Measurements from ENCODE around the gene BRD3.

BRD3 gene

DNA sequence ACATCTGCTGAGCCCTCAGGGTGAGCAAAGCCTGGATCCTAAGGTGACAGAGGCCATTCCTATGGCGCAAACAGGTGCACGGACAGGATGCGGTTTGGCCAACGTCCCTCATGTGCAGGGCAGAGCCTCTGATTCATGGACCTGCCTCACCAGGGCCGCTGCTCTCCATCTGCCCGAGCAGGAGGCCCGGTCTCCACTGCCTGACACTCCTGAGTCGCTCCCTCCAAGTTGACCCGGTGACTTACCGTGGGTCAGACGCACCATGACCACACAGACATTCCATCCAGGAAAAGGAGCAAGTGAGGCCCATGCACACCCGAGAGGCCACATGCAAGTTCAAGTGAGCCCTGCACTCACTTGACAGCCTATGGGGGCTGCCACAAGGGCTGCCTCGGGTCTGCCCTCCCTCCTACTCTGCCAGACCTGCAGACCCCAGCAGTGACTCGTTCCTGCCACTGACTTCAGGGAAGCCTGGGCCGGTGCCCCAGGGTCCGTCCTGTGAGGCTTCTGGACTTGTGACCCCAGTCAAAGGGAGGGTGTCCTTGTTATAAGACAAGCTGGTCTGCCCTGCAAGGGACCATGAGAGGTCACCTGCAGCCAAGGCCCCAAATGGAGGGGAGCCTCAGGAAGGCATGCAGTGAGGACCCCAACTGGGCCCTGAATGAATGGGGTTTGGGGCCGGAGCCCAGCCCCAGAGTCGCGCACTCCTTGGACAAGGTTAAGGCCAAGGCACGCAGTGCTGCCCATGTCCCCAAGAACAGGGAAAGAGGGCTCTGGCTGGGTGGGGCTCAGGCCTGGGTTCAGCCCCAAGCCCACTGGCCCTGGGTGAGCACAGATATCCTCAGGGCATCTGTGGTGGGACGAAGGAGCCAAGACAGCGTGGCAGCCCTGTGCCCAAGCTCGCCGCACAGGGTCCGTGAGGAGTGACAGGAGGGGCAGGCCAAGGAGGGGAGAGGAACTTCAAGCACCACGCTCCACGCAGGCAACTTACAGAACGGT, 32.5 kb downstream of the BRD3 start:
- no peak for DNase-seq

DNA sequence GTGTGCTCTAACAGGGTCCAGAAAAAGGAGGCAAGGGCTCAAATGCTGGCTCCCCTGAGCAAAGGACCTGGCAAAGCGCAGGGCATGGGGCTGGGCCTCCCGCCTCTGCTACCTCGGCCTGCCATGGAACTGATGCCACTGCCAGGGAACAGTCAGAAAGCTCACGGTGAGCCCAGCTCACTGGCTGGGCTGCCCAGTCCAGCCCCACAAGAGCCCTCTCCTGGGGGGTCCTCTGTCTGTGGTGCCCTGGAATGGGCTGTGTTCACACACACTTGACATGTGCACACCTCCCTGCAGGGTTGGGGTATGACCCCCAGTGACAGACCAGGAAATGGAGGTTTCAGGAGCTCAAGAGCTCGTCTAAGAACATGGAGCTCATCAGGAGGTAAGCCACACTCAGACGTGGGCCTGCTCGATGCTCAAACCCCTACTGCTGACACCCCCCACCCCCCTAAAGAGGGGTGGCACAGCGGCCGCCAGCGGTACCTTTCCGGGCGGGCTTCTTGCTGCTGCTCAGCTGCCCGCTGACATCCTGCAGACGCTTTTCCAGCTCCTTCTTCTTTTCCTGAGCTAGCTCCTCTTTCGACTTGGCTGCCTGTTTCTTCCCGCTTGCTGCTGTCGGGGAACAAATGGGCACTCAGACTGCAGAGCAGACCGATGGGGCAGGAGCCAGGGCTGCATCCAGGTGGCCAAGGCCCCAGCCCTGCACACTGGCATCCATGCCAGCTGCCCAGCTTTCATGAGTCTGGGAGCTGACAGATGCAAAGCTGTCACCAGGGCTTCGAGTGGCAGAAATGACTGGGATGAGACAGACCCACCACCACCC, 33.4 kb downstream of the BRD3 start:
- no peak for DNase-seq

DNA sequence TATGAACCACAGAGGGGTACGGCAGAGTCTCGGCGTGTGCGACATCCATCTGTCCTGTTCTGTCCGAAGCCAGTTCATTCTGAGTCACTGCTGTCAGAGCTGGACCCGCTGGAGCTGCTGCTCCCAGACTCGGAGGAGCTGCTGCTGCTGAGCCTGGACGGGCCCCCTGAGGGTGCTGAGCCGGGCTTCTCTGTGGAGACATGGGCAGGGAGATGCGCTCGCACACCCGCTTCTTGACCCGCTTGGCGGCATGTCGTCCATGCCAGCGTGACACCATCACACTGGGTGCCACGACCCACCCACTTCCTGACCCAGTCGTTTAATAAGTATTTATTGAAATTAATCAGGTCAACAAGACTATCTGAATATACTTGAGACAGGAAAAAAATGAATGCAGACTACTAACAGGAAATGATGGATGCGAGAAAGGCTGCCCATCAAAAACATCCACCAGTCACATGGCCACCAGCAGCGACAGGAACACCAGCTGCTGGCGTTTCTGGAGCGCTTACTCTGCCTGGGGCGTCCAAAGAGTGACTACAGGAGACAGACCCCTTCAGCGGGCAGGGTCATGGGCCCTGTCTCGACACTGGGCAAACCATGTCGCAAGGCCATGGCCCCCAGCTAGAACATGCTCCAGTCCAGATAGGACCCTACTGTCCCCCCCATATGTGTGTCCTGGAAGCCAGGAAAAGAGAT, 34.2 kb downstream of the BRD3 start:
- DNase-seq = no peak

DNA sequence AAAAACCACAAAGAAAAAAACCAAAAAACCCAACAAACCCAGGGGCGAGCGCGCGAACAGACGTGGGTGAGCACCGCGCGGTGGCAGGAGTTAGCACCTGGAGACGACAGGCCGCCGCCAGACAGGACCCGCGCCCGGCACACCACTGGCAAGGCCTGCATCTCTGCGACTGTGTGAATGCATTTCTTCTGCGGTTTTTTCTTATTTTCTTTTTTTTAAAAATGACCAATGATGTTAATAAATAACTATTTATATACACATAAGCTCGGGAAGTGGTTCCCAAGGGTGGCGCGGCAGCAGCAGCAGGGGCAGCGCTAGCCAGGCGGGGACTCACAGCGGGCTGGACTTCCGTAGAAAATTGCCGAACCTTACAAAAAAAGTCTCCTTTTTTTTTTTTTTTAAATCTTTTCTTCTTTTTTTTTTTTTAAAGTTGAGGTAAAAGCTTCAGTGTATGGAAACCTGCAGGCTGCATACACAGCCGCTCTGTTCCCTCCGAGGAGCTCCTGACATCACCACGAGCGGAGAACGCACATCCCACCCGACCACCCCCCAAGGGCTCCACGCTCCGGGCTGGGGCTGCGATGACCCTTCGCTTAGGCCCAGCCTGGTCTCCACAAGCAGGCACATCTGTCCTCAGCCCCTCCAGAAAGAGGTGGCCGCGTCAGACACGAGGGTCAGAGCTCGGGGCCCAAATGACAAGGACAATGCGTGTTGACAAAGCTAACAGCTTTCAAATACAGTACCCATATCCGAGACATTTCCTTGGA, 35.2 kb downstream of the BRD3 start:
- DNase-seq = no peak

DNA sequence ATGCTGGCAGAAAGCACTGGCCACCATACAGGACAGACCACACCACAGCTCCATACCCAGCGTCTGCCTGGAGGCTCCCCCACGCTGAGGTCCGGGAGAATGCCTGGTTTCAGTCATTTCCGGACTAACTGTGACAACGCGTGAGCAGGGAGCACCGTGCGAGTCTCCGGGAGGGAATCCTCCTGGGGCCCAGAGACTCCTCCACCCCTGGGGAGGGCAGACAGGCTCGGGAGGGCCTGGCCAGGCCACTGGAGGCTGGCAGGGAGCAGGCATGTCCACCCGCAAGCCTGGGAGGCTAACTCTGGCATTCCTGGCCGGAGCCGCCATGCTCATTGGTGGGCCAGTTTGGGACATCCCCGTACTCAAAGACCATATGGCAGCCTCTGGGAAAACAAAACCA, 36.0 kb downstream of the BRD3 start:
- no peak for DNase-seq

DNA sequence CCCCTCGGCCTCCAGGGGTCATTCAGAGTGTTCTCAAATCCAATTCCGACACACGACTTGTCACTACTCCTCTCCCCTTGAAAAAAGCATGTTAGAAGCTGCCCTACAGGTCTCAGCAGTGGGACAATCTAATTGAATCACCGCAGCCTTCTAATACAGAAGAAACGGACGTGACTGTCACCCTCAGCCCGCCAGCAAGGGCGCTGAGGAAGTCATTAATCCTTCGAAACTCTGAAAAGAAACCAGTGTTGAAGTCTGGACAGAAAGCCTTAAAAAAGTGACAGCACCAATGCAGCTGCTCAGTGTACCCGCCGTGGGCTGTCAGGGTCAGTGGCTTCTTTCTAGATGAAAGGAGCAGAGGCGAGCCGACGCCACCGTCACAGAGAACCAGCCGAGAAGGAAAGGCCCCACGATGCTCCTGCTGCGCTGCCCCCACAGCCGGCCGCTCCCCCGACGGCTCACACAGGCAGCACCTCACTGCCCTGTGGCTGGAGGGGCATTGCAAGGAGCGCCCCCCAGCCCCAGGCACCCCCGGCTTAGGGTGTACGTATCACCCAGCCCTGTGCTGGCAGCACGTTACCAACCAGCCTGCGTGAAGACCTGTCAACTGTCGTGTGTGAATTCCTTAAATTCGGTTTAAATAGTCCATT, 36.9 kb downstream of the BRD3 start:
- no peak for DNase-seq

DNA sequence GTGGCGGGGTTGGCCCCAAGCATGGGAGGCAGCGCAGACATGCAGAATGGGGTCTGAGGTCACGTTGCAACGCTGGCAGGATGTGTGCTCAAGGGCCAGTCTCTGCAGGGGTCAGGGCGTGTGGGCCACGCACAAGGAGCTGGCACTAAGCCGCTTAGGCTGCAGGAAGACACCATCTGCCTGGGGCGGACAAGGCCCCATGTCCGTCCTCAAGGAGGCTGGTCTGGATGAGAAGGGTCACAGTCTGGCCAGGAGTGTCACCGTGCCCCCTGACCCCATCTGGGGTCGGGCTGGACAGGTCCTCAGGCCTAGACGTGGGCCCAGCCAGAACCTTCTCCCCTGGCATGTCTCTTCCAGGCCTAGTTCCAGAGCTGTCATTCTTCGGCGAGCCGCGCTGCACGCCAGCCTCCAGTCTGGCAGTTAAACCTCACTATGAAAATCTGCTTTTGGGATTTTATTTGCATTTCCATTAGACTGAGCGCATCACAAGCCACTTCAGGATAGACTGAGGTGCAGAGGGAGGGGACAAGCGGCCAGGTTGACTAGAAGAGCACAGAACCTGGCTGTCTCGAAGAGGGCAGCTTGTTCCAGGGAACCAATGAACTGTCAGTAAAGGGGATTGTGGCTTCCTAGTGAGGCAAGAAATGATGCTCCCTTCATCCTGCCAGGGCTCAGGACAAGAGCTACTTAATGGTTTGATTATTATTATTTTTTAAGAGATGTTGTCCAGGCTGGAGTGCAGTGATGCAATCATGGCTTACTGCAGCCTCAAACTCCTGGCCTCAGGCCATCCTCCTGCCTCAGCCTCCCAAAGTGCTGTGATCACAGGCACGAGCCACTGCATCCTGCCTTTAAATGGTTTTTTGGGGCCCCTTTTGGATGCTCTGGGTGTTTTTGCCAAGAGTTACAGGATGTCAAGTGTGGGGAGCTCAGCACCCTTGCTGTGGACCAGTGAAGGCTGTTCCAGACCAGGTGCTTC, 38.3 kb downstream of the BRD3 start:
- DNase-seq = no peak

DNA sequence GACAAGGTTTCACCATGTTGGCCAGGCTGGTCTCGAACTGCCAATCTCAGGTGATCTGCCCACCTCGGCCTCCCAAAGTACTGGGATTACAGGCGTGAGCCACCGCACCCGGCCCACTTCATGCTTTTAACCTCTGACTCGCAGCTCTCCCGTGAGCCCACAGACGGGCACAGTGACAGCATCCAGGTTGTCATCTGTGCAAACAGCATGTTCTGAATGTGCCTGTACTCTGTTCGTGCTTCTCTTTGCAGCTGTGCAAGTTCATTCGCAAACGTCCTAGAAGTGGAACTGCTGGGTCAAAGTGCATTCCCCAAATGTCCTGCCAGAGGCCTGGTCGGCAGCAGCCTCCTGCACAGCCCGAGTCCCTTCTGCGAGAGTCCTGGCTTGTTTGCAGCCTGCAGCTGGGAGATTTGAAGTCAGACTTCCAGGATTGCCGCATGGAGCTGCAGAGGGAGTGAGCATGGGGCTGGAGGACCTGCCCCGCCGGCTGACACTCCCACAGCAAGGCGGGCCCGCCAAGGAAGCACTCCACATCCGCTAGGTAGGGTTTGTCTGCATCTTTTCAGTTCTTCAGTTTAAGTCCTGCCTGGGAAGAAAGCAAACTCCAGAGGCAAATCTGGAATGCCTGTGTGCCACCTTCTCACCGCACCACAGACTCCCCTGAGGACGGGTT, 39.1 kb downstream of the BRD3 start:
- no peak for DNase-seq

DNA sequence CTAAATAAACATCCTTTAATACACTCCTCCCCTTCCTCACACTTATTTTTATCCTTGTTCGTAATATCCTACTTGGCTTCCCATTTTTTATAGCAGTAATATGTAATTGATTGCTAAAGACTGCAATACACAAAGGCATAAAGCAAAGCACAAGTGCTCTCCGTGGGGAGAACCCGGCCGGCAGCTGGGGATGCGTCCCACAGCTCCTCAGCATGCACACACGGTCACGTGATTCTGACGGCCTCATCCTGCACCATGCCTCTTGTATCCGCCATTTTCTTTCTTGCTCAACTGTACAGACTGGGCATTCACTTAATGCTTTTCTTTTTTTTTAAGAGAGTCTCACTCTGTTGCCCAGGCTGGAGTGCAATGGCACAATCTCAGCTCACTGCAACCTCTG, 39.8 kb downstream of the BRD3 start:
- DNase-seq = no peak

DNA sequence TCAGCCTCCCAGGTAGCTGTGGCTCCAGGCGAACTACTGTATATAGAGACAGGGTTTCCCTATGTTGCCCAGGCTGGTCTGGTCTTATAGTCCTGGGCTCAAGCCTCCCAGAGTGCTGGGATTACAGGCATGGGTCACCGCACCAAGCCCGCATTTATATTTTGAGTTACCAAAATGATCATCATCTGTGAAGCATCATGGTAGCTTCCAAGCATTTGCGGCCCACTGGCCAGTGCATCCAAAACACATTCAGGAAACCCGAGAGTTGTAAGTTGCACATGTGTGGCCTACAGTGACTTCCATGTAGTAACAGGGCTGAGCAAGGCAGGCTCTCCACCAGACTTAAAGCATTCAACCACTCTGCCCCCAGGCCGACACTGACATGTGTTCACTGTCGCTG, 40.3 kb downstream of the BRD3 start:
- DNase-seq = no peak

DNA sequence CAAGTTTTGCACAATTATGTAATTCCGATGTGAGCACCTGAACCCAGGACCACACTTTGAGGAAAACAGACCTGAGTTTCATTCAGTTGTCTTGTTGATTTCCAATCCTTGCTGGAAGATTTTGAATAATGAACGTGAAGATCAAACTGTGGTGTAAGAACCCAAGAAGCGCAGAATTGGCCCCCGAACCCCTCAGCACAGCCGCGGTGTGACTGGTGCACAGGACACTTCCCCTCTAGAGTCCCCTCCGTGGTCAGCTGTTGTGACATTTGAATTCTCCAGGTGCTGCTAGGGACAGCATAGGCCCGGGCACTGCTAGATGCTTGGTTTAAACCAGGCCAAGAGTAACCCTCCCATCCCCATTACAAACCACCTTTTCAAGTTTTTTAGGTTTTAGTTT, 40.8 kb downstream of the BRD3 start:
- no peak for DNase-seq

DNA sequence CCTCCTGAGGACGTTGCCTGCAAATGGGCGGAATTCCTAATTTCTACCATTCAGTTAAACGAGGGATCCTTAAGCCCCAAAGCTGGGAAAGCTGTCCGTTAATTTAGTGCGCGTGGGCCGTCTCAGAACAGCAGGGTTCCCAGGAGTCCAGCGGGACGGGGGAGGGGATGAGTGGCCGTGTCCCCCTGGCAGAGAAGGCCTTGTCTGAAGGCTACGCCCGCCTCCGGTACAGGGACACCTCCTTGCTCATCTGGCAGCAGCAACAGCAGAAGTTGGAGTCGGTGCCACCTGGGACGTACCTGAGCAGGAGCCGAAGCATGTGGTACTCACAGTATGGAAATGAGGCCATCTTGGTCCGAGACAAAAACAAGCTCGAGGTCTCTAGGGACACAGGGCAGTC, 41.2 kb downstream of the BRD3 start:
- DNase-seq = no peak

DNA sequence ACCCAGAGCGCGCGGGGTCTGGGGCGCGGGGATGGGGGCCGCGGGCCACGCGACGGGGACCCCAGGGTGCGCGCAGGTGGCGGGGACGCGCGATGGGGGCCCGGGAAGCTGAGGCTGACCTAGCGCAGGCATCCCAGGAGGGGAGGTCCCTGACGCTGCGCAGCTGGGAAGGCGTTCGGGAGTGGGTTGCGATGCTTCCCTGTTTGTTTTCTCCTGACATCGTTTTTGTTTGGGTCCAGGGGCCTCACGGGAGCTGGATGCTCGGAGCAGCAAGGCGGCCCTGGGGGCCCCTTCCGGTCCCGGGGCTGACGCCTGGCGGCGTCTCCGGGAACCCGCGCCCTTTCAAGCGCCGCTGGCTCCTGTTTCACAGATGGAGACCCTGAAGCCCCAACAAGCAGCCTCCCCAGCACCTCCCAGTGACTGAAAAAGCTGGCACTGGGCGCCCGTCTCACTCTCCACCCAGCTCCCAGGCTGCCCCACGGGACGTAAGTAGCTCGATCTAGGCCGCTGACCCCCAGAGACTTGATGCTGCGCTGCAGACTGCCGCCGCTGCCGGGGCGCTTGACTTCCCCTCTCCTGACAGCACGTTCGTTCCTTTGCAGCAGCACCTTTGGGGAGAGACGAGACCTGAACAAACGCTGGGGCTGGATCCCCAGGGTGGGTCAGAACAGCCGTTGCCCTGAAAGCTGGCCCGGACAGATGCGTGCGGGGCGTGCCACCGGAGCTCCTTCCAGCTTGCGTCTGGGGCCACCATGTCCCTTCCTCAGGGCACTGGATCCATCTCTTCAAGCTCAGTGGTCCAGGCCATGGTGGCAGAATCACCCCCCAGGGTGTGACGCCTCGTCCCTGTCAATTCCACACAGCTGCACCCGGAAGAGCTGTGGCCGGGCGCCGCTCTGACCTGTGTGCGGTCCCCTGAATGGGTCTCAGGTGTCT, 42.0 kb downstream of the BRD3 start:
- DNase-seq = peak; percentile 13

DNA sequence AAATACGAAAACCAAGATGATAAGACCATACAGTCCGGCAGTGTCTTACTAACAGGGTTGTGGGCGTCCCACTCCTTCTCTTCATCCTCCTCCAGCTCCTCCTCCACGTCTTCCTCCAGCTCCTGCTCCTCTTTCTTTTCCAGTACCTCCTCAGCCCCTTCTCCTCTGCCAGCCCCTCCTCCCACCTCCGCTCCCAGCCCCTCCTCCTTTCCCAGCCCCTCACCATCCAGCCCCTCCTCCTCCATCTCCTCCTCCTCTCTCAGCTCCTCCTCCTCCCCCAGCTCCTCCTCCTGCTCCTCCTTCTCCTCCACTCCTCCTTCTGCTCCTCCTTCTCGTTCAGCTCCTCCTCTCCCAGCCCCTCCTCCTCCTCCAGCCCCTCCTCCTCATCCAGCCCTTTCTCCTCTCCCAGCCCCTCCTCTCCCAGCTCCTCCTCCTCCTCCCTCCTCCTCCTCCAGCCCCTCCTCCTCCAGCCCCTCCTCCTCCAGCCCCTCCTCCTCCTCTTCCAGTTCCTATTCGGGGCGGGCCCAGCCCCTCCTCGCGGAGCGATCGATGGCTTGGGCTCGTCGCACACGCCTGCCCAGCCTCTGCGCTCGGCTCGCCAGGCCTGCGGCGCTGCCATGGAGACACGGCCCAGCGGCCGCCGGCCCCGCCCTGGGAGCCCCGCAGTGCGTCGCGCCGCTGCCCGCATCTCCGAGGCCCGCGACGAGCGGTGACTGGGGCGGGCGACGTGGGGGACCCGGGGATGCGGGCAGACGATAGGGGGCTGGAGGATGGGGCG, 42.8 kb downstream of the BRD3 start, which contains the start of gene BRD3OS:
Gene BRD3OS (plus strand): TSS at position 654 of the 778 bp plus-strand sequence. CDS start 1,267 bp downstream, outside the sequence.
- DNase-seq = peak; percentile 93

DNA sequence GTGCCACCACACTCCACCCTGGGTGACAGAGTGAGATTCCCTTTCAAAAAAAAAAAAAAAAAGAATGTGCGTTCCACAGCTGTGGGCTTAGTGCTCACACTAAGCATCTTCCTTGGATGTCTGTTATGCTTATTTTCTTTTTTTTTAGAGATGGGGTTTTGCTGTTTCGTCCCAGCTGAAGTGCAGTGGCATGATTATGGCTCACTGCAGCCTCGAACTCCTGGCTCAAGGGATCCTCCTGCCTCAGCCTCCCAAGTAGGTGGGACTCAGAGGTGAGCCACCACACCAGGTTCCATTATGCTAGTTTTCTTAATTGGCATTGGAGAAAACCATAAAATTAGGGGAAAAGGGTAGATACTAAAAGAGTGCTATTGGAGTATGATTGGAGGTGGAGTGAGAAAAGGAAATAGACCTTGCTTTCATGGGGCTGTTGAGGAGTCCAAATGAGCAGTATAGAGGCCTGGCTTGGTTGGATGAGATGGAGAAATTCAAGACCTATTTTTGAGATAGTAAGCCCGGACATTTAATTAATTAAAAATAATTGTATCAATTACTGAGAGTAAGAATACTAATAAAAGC, 43.5 kb downstream of the BRD3 start:
- DNase-seq = no peak

DNA sequence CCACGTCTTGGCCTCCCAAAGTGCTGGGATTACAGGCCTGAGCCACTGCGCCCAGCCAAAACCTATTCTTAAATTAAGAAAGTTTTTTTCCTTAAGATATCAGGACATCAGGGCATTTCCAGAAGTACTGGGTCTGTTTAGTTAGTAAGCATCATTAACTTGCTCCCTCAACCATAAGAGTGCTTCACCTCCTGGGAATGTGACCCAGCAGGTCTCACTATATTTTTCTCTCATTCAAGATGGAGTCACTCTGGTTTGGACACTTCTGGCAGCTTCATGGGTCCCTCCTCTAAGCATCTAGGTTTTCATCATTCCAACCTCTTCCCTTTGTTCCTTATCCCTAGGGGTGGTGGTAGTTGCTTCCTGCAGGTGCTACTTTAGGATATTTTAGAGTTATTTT, 52.9 kb downstream of the BRD3 start:
- DNase-seq = no peak

DNA sequence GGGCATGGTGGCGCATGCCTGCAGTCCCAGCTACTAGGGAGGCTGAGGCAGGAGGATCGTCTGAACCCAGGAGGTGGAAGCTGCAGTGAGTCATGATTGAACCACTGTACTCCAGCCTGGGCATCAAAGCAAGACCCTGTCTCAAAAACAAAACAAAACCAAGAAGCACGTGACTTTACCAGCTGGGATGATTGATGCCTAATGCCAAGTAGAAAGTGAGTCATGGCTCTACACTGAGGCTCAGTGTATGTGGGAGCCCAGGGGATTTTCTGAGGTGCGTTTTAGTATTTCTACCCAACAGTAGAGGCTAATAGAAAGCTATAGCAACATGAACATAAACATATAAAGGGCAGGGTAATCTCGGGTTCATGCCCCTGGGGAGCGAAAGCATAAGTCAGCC, 56.4 kb downstream of the BRD3 start:
- DNase-seq = no peak

All from NCI-H2227 treated with DMSO at 0.1 percent for 48 hours (cell line).